Measurements from ENCODE around the gene DRAXIN. TPM values are rescaled to one million over a fixed set of nuclear protein-coding genes. Genes with fewer than 3 reads are reported as not detected.

The DRAXIN gene
- polyA plus RNA-seq, 1 donor from 2014 or later, result 33.5 TPM

GRCh38 chr1:11730429-11730891 is 39.0 kb downstream of the DRAXIN start:
- Histone ChIP-seq H3K9me2 (ENCODE audit: insufficient read depth, low read length) (no peaks in the 10 kb centered on the region), H3F3A (ENCODE audit: insufficient read depth, low read length, poor library complexity, severe bottlenecking) (no peaks in the 10 kb centered on the region), H4K20me1 (ENCODE audit: insufficient read depth) (no peaks in the 10 kb centered on the region), H3K79me2 (replicated peaks; ENCODE audit: insufficient read depth, low read length) (no peaks in the 10 kb centered on the region), H3K4me3 (ENCODE audit: low read length) (no peak overlapping the region), H3K27ac (ENCODE audit: low read length) (no peak overlapping the region), H3K9ac (ENCODE audit: low read length) (no peak overlapping the region), H3K9me3 (ENCODE audit: low read length) (no peaks in the 10 kb centered on the region), H3K4me2 (ENCODE audit: low read length) (no peak overlapping the region), H3K27me3 (ENCODE audit: insufficient read depth, low read depth, low read length) (no peaks in the 10 kb centered on the region), H3K36me3 (ENCODE audit: insufficient read depth, low read length) (no peaks in the 10 kb centered on the region), H2AFZ (ENCODE audit: low read depth, low read length) (no peak overlapping the region)
- TF ChIP-seq SMC3 (conservative IDR thresholded peaks at IDR 0.05; ENCODE audit: poor library complexity) (no peak), POLR2AphosphoS5 (IDR thresholded peaks at IDR 0.05) (no peak), EZH2 (IDR thresholded peaks at IDR 0.05; ENCODE audit: borderline replicate concordance, insufficient read depth, low read length, poor library complexity, severe bottlenecking) (no peak), CTCF (IDR thresholded peaks at IDR 0.05; ENCODE audit: poor library complexity, severe bottlenecking) (no peak), RAD21 (conservative IDR thresholded peaks at IDR 0.05) (no peak), MXI1 (conservative IDR thresholded peaks at IDR 0.05; ENCODE audit: poor library complexity, severe bottlenecking) (no peak), REST (IDR thresholded peaks at IDR 0.05; ENCODE audit: borderline replicate concordance) (no peak), TAF1 (IDR thresholded peaks at IDR 0.05; ENCODE audit: low read depth) (no peak), EP300 (conservative IDR thresholded peaks at IDR 0.05; ENCODE audit: poor library complexity, severe bottlenecking) (no peak)

GRCh38 chr1:11731691-11732283 is 40.3 kb downstream of the DRAXIN start:
- Histone ChIP-seq H3K27me3 (ENCODE audit: insufficient read depth, low read depth, low read length) (no peaks in the 10 kb centered on the region), H3K4me3 (ENCODE audit: low read length) (no peak overlapping the region), H3K9ac (ENCODE audit: low read length) (no peak overlapping the region), H3K79me2 (replicated peaks; ENCODE audit: insufficient read depth, low read length) (no peaks in the 10 kb centered on the region), H3K36me3 (ENCODE audit: insufficient read depth, low read length) (no peaks in the 10 kb centered on the region), H3K9me2 (ENCODE audit: insufficient read depth, low read length) (no peaks in the 10 kb centered on the region), H3K4me2 (ENCODE audit: low read length) (no peak overlapping the region), H4K20me1 (ENCODE audit: insufficient read depth) (no peaks in the 10 kb centered on the region), H3K27ac (ENCODE audit: low read length) (no peak overlapping the region), H3F3A (ENCODE audit: insufficient read depth, low read length, poor library complexity, severe bottlenecking) (no peaks in the 10 kb centered on the region), H3K9me3 (ENCODE audit: low read length) (no peaks in the 10 kb centered on the region), H2AFZ (ENCODE audit: low read depth, low read length) (no peak overlapping the region)
- TF ChIP-seq EZH2 (IDR thresholded peaks at IDR 0.05; ENCODE audit: borderline replicate concordance, insufficient read depth, low read length, poor library complexity, severe bottlenecking), result no peak
- TF ChIP-seq POLR2AphosphoS5 (IDR thresholded peaks at IDR 0.05), result no peak
- no peak for TF ChIP-seq SMC3 (conservative IDR thresholded peaks at IDR 0.05; ENCODE audit: poor library complexity)
- no peak for TF ChIP-seq REST (IDR thresholded peaks at IDR 0.05; ENCODE audit: borderline replicate concordance)
- no peak for TF ChIP-seq MXI1 (conservative IDR thresholded peaks at IDR 0.05; ENCODE audit: poor library complexity, severe bottlenecking)
- TF ChIP-seq CTCF (IDR thresholded peaks at IDR 0.05; ENCODE audit: poor library complexity, severe bottlenecking), result no peak
- no peak for TF ChIP-seq TAF1 (IDR thresholded peaks at IDR 0.05; ENCODE audit: low read depth)
- no peak for TF ChIP-seq EP300 (conservative IDR thresholded peaks at IDR 0.05; ENCODE audit: poor library complexity, severe bottlenecking)
- no peak for TF ChIP-seq RAD21 (conservative IDR thresholded peaks at IDR 0.05)

Measured in neural cell (in vitro differentiated cells).